ENCODE results near the gene C5orf46. TPM values are rescaled to one million over a fixed set of nuclear protein-coding genes. Genes with fewer than 3 reads are reported as not detected.

The C5orf46 gene
- total and polyA plus RNA-seq, 2 experiments from 2014 or later = 0.40 TPM; not detected in 1

GRCh38 chr5:147925020-147925419 is 18.7 kb upstream of the C5orf46 start (continued):
- no peak for TF ChIP-seq ZNF462 (CRISPR knock-in tag; IDR thresholded peaks at IDR 0.05)
- no peak for TF ChIP-seq ZNF114 (CRISPR knock-in tag; IDR thresholded peaks at IDR 0.05)
- no peak for TF ChIP-seq EZH2 (IDR thresholded peaks at IDR 0.05; ENCODE audit: low read depth, unreplicated experiment)
- no peak for TF ChIP-seq ZNF331 (CRISPR knock-in tag; IDR thresholded peaks at IDR 0.05; ENCODE audit: low read depth)
- TF ChIP-seq NANOG (IDR thresholded peaks at IDR 0.05; ENCODE audit: borderline replicate concordance) = no peak
- no peak for TF ChIP-seq ETS1 (IDR thresholded peaks at IDR 0.05)

GRCh38 chr5:147921136-147921535 is 14.8 kb upstream of the C5orf46 start:
- H3K4me1 ChIP-seq (ENCODE audit: insufficient read depth) = no peaks in the 10 kb centered on the region; the same call in 1 of the 2 replicates
- H3K4me1 Mint-ChIP-seq = peaks cover 4% of the 10 kb centered on the region
- no peaks in the 10 kb centered on the region for H4K20me1 ChIP-seq (replicated peaks; ENCODE audit: insufficient read depth)
- H3K79me2 ChIP-seq (replicated peaks; ENCODE audit: insufficient read depth) = no peaks in the 10 kb centered on the region
- H3F3A ChIP-seq (replicated peaks; ENCODE audit: low read depth) = no peaks in the 10 kb centered on the region; the same call in 1 of the 2 replicates
- no peak overlapping the region for H3K4me3 Mint-ChIP-seq
- H3K9me2 ChIP-seq (ENCODE audit: insufficient read depth) = 0 out of 2 replicates have a peak, but pooled peaks cover 4% of the 10 kb centered on the region
- no peak overlapping the region for H3K4me3 ChIP-seq
- no peaks in the 10 kb centered on the region for H3K9me3 Mint-ChIP-seq
- H3K36me3 Mint-ChIP-seq (ENCODE audit: low read depth) = no peaks in the 10 kb centered on the region
- no peaks in the 10 kb centered on the region for H3K27me3 Mint-ChIP-seq (ENCODE audit: insufficient read depth, low read depth, poor library complexity)
- H3K27ac ChIP-seq (ENCODE audit: low read depth) = no peak overlapping the region
- ATAC-seq (no peak), DNase-seq (ENCODE audit: low spot score) (no peak)
- no peak overlapping the region for H2AFZ ChIP-seq
- no peaks in the 10 kb centered on the region for H3K36me3 ChIP-seq (ENCODE audit: insufficient read depth)
- H3K27ac Mint-ChIP-seq = no peak overlapping the region
- no peak overlapping the region for H3K4me2 ChIP-seq
- no peaks in the 10 kb centered on the region for H3K27me3 ChIP-seq (ENCODE audit: insufficient read depth)
- TF ChIP-seq ZNF331 (CRISPR knock-in tag; IDR thresholded peaks at IDR 0.05; ENCODE audit: low read depth) = no peak
- TF ChIP-seq NANOG (IDR thresholded peaks at IDR 0.05; ENCODE audit: borderline replicate concordance) = no peak
- TF ChIP-seq ZNF462 (CRISPR knock-in tag; IDR thresholded peaks at IDR 0.05) = no peak
- TF ChIP-seq POLR2AphosphoS5 (IDR thresholded peaks at IDR 0.05; ENCODE audit: low read depth) = no peak
- no peak for TF ChIP-seq JUNB (IDR thresholded peaks at IDR 0.05; ENCODE audit: unreplicated experiment)
- TF ChIP-seq CREB1 (CRISPR knock-in tag; IDR thresholded peaks at IDR 0.05; ENCODE audit: low read depth) = no peak

All from GM23338 (cell line).